Stimulated activated CD4-positive, alpha-beta T cell treated with anti-CD3 and anti-CD28 coated beads, Interleukin-12 subunit alpha, Interleukin-12 subunit beta, amount 100 ng/mL, for 24 hours (primary cell): Measurements from ENCODE around the gene SYT6.
"Not testable (repeated sequence)": the region's sequence is repeated elsewhere in the genome, so short reads cannot be mapped to it uniquely, and the experiment has no call there.

Experiments
- DNase-seq, 2 experiments: peaks; one replicate each; pipeline ENCODE4 v3.0.0-alpha.2; 2020; ENCODE audit warnings: low read depth in 2 of 2

Gene SYT6

GRCh38 chr1:114075546-114076242 lies 78.0 kb downstream of the SYT6 start:
- DNase-seq, result no peak

GRCh38 chr1:114075105-114075504 lies 78.6 kb downstream of the SYT6 start:
- DNase-seq, result no peak

GRCh38 chr1:114072246-114072645 lies 81.4 kb downstream of the SYT6 start:
- no peak for DNase-seq

- DNase-seq, result not testable (repeated sequence)
Measured at GRCh38 chr1:114069762-114070161, 83.9 kb downstream of the SYT6 start.

- DNase-seq, result not testable (repeated sequence)
Measured at GRCh38 chr1:114068684-114069083, 85.0 kb downstream of the SYT6 start.

- not testable (repeated sequence) for DNase-seq
Measured at GRCh38 chr1:114065671-114066070, 88.0 kb downstream of the SYT6 start.

GRCh38 chr1:114063544-114063943 lies 90.1 kb downstream of the SYT6 start:
- no peak for DNase-seq

- no peak for DNase-seq
Measured at GRCh38 chr1:114062477-114063099, 91.1 kb downstream of the SYT6 start.

- no peak for DNase-seq
Measured at GRCh38 chr1:114061121-114061830, 92.4 kb downstream of the SYT6 start.

GRCh38 chr1:114058236-114058635 lies 95.4 kb downstream of the SYT6 start:
- not testable (repeated sequence) for DNase-seq

GRCh38 chr1:114054148-114054547 lies 99.5 kb downstream of the SYT6 start:
- no peak for DNase-seq

GRCh38 chr1:114048232-114048631 lies 105.4 kb downstream of the SYT6 start:
- no peak for DNase-seq

GRCh38 chr1:114043548-114043947 lies 110.1 kb downstream of the SYT6 start:
- no peak for DNase-seq

- DNase-seq, result no peak
Measured at GRCh38 chr1:114043054-114043453, 110.6 kb downstream of the SYT6 start.

GRCh38 chr1:114040273-114041015 lies 113.2 kb downstream of the SYT6 start:
- DNase-seq, result no peak
